Testis (tissue), 2 donors: ENCODE data around the gene ZFAND6.

Experiments used
- CTCF ChIP-seq, 3 experiments: fragments of 450-650 bp in 2 of 3; fragments of 200-600 bp in 1 of 3; sonication (generic) in 1 of 3; IDR thresholded peaks; one replicate each; pipeline ENCODE4 v1.5.1; 2016 to 2019; ENCODE audit warnings: antibody characterized with exemption in 3 of 3, mild to moderate bottlenecking in 2 of 3, moderate library complexity in 1 of 3
- POLR2A ChIP-seq: fragments of 450-650 bp; IDR thresholded peaks from one replicate; pipeline ENCODE4 v1.6.1; 2017; ENCODE audit warnings: antibody characterized with exemption, mild to moderate bottlenecking, moderate library complexity

GRCh38 chr15:80163217-80163616 is 103.7 kb downstream of the ZFAND6 start:
- TF ChIP-seq CTCF (IDR thresholded peaks at IDR 0.05) (no peak), POLR2A (no peak)
